GM20431 (cell line): Measurements from ENCODE around the gene SPC24.
"Not testable (repeated sequence)": the region's sequence is repeated elsewhere in the genome, so short reads cannot be mapped to it uniquely, and the experiment has no call there.

Source experiments
- in situ Hi-C: fragments of 300-500 bp; cut with MseI, MboI; formaldehyde crosslinking; loops from one replicate; pipeline ENCODE4 v1.15.0; 2020; ENCODE audit warnings: low sequenced_read_pairs; ENCODE audit not compliant: unreplicated experiment

SPC24 gene

DNA sequence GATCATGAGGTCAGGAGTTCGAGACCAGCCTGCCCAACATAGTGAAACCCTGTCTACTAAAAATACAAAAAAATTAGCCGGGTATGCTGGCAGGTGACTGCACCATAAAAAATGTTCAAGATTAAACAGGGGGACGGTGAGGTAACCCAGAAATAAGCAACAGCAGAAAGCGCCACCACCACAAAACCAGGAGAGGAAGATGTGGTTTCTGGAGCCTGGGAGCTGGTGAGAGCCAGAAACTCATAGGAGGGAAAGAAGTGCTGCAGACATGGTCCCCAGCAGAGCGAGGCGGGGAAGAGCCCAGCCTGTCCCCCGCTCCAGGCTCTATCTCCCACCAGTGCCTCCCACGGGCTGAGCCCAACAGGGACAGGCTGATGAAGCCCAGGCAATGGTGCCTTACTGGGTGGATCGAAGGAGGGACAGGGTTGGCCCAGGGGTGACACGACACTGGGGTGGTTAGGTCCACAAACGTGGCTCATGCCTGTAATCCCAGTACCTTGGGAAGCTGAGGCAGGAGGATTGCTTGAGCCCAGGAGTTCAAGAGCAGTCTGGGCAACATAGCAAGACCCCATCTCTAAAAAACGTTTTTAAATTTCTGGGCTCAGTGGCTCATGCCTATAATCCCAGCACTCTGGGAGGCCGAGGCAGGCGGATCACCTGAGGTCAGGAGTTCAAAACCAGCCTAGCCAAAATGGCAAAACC, 19.0 kb downstream of the SPC24 start:
- in situ Hi-C loops, result no loop called here

DNA sequence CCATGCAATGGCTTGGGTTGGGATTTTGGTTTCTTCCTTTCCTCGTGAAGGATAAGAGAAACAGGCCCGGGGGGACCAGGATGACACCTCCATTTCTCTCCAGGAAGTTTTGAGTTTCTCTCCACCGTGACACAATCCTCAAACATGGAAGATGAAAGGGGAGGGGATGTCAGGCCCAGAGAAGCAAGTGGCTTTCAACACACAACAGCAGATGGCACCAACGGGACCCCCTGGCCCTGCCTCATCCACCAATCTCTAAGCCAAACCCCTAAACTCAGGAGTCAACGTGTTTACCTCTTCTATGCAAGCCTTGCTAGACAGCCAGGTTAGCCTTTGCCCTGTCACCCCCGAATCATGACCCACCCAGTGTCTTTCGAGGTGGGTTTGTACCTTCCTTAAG, 24.1 kb downstream of the SPC24 start:
- in situ Hi-C loops, result no loop called here

DNA sequence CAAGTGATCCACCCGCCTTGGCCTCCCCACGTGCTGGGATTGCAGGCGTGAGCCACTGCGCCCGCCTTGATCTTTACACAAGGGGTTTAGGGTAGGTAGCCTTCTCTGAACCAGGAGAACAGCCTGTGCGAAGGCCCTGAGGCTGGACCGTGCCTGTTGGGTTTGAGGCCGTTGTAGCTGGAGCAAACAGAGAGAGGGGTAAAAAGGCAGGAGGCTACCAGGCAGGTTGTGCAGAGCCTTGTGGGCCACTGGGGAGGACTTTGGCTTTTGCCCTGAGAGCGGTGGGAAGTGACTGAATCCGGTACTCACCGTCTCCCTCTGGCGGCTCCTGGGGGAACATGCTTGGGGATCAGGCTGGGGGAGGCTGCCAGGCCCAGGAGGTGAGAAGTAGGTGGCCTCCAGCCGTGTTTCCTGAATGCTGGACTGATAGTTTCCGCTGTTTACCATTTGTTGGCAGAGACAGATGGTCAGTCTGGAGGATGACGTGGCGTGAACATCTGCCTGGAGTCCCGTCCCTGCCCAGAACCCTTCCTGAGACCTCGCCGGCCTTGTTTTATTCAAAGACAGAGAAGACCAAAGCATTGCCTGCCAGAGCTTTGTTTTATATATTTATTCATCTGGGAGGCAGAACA, 24.6 kb downstream of the SPC24 start:
- in situ Hi-C loops, result no loop called here

DNA sequence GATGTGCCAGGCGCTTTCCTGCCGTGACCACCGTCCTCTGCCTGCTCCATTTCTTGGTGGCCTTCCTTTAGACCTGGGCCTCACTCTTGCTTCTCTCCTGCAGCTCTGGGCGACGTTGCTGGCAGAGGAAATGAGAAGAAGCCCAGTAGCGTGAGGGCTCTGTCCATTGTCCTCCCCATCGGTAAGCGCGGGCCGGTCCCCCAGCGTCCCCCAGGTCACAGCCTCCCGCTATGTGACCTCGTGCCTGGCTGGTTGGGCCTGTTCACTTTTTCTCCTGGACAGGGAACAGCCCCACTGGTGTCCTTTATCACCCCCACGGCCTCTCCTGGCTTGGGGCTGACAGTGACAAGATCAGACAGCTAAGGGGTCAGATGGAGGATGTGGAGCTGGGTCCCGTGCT, 27.7 kb downstream of the SPC24 start:
- in situ Hi-C loops, result loop anchor here (10.0 kb wide), 1 partner anchor 93 kb away; no protein-coding TSS in a partner anchor

DNA sequence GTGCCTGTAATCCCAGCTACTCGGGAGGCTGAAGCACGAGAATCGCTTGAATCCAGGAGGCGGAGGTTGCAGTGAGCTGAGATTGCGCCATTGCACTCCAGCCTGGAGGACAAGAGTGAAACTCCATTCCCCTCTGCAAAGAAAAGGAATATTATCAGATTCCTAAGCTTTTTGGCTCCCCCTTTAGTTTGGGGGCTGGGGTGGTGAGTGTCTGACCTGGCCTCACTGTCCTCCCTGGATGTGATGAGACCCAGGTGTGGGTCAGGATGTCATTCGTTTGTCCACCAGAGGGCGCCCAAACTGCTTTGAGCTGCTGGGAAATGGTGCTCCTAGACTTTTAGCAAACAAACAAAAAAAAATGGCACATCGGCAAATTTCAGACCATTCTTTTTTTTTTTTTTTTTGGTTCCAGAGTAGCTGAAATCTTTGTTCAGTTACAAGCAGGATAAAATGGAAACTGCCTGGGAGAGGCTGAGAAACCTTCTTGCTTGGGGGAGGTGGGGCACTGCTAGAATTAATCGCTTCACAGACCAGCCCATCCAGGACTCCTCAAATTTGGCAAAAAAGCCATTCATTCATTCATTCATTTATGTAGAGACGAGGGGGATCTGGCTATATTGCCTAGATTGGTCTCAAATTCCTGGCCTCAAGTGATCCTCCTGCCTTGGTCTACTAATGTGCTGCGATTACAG, 29.4 kb downstream of the SPC24 start:
- in situ Hi-C loops, result loop anchor here (10.0 kb wide), 1 partner anchor 91 kb away; no protein-coding TSS in a partner anchor

DNA sequence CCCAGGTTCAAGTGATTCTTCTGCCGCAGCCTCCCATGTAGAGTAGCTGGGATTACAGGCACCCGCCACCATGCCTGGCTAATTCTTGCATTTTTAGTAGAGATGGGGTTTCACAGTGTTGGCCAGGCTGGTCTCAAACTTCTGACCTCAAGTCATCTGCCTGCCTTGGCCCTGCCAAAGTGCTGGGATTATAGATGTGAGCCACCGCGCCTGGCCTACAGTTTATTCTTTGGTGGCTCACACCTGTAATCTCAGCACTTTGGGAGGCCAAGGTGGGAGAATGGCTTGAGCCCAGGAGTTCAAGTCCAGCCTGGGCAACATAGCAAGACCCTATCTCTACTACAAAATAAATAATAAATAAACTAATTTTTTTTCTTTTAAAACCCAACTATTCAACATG, 31.4 kb downstream of the SPC24 start:
- in situ Hi-C loops, result loop anchor here (10.0 kb wide), 1 partner anchor 89 kb away; no protein-coding TSS in a partner anchor

DNA sequence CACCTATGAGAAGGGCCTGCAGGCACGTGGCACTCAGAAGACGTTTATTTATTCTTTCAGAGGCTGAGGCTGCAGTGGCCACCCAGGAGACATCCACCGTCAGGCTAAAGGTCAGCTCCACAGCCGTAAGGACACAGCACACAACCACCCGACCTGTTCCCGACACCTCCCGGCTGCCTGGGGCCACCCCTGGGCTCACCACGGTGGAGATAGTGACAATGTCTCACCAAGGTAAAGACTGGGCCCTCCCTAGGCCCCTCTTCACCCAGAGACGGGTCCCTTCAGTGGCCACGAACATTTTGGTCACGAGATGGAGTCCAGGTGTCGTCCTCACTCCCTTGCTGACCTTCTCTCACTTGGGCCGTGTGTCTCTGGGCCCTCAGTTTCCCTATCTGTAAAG, 32.5 kb downstream of the SPC24 start:
- in situ Hi-C loops, result loop anchor here (10.0 kb wide), 1 partner anchor 88 kb away; no protein-coding TSS in a partner anchor

DNA sequence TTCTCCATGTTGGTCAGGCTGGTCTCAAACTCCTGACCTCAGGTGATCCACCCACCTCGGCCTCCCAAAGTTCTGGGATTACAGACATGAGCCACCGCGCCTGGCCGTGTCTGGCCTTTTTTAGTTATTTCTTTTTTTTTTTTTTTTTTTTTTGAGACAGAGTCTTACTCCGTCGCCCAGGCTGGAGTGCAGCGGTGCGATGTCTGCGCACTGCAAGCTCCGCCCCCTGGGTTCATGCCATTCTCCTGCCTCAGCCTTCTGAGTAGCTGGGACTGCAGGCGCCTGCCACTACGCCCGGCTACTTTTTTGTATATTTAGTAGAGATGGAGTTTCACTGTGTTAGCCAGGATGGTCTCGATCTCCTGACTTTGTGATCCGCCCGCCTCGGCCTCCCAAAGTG, 33.6 kb downstream of the SPC24 start:
- in situ Hi-C loops, result loop anchor here (10.0 kb wide), 1 partner anchor 87 kb away; no protein-coding TSS in a partner anchor

DNA sequence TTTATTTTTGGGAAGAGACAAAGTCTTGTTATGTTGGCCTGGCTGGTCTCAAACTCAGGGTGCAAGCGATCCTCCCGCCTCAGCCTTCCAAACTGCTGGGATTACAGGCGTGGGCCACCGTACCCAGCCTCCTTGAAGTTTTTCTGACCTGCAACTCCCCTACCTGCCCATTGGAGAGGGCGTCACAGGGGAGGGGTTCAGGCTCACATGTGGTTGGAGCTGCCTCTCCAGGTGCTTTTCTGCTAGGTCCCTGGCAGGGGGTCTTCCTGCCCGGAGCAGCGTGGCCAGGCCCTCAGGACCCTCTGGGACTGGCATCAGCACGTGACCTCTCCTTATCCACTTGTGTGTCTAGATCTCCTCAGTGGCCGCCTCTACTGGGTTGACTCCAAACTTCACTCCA, 39.1 kb downstream of the SPC24 start:
- in situ Hi-C loops, result no loop called here

DNA sequence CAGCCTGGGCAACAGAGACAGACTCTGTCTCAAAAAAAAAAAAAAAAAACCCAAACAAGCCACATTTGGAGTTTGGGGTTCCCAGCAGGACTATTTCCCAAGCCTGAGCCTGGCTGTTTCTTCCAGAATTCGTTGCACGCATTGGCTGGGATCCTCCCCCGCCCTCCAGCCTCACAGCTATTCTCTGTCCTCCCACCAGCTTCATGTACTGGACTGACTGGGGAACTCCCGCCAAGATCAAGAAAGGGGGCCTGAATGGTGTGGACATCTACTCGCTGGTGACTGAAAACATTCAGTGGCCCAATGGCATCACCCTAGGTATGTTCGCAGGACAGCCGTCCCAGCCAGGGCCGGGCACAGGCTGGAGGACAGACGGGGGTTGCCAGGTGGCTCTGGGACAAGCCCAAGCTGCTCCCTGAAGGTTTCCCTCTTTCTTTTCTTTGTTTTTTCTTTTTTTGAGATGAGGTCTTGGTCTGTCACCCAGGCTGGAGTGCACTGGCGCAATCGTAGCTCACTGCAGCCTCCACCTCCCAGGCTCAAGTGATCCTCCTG, 39.6 kb downstream of the SPC24 start:
- in situ Hi-C loops, result no loop called here

DNA sequence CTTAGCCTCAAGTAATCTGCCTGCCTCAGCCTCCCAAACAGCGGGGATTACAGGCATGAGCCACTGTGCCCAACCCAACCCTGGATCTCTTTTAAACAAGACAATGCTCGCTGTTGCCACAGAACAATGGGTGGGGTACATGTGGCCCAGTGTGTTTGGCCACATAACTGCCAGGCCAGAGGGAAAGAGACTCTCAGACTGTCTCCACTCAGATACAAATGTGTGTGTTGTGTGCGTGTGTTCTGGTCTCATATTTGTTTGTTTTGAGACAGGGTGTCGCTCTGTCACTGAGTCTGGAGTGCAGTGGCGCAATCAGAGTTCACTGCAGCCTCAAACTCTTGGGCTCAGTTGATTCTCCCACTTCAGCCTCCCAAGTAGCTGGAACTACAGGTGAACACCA, 40.5 kb downstream of the SPC24 start:
- in situ Hi-C loops, result no loop called here

DNA sequence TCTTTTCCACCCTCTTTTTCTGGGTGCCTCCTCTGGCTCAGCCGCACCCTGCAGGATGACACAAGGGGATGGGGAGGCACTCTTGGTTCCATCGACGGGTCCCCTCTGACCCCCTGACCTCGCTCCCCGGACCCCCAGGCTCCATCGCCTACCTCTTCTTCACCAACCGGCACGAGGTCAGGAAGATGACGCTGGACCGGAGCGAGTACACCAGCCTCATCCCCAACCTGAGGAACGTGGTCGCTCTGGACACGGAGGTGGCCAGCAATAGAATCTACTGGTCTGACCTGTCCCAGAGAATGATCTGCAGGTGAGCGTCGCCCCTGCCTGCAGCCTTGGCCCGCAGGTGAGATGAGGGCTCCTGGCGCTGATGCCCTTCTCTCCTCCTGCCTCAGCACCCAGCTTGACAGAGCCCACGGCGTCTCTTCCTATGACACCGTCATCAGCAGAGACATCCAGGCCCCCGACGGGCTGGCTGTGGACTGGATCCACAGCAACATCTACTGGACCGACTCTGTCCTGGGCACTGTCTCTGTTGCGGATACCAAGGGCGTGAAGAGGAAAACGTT, 42.4 kb downstream of the SPC24 start:
- in situ Hi-C loops, result no loop called here

DNA sequence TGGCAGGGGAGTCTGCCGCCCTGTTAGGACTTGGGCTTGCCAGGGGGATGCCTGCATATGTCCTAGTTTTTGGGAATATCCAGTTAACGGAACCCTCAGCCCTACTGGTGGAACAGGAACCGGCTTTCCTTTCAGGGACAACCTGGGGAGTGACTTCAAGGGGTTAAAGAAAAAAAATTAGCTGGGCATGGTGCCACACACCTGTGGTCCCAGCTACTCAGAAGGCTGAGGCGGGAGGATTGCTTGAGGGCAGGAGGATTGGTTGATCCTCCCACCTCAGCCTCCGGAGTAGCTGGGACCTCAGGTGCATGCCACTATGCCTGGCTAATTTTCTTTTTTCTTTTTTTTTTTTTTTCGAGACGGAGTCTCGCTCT, 43.8 kb downstream of the SPC24 start:
- in situ Hi-C loops, result no loop called here

DNA sequence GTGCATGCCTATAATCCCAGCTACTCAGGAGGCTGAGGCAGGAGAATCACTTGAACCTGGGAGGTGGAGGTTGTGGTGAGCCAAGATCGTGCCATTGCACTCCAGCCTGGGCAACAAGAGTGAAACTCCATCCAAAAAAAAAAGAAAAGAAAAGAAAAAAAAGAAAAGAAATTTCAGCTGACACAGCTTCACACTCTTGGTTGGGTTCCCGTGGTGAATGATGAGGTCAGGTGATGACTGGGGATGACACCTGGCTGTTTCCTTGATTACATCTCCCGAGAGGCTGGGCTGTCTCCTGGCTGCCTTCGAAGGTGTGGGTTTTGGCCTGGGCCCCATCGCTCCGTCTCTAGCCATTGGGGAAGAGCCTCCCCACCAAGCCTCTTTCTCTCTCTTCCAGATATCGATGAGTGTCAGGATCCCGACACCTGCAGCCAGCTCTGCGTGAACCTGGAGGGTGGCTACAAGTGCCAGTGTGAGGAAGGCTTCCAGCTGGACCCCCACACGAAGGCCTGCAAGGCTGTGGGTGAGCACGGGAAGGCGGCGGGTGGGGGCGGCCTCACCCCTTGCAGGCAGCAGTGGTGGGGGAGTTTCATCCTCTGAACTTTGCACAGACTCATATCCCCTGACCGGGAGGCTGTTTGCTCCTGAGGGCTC, 44.3 kb downstream of the SPC24 start:
- in situ Hi-C loops, result no loop called here

DNA sequence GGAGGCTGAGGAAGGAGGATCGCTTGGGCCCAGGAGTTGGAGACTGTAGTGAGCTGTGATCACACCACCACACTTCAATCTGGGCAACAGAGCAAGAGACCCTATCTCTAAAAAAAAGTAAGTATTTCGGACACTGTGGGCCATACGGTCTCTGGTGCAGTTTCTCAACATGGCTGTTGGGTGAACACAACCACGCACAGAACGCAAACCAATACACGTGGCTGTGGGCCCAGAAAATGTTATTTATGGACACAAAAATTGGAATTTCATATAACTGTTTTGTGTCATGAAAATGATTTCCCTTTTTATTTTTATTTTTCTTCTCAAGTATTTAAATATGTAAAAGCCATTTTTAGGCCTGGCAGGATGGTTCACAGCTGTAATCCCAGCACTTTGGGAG, 46.8 kb downstream of the SPC24 start:
- in situ Hi-C loops, result no loop called here

DNA sequence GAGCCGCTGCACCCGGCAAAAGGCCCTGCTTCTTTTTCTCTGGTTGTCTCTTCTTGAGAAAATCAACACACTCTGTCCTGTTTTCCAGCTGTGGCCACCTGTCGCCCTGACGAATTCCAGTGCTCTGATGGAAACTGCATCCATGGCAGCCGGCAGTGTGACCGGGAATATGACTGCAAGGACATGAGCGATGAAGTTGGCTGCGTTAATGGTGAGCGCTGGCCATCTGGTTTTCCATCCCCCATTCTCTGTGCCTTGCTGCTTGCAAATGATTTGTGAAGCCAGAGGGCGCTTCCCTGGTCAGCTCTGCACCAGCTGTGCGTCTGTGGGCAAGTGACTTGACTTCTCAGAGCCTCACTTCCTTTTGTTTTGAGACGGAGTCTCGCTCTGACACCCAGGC, 49.1 kb downstream of the SPC24 start:
- in situ Hi-C loops, result no loop called here

DNA sequence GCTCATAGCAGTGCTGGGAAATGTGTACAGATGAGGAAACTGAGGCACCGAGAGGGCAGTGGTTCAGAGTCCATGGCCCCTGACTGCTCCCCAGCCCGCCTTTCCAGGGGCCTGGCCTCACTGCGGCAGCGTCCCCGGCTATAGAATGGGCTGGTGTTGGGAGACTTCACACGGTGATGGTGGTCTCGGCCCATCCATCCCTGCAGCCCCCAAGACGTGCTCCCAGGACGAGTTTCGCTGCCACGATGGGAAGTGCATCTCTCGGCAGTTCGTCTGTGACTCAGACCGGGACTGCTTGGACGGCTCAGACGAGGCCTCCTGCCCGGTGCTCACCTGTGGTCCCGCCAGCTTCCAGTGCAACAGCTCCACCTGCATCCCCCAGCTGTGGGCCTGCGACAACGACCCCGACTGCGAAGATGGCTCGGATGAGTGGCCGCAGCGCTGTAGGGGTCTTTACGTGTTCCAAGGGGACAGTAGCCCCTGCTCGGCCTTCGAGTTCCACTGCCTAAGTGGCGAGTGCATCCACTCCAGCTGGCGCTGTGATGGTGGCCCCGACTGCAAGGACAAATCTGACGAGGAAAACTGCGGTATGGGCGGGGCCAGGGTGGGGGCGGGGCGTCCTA, 50.5 kb downstream of the SPC24 start:
- in situ Hi-C loops, result no loop called here

DNA sequence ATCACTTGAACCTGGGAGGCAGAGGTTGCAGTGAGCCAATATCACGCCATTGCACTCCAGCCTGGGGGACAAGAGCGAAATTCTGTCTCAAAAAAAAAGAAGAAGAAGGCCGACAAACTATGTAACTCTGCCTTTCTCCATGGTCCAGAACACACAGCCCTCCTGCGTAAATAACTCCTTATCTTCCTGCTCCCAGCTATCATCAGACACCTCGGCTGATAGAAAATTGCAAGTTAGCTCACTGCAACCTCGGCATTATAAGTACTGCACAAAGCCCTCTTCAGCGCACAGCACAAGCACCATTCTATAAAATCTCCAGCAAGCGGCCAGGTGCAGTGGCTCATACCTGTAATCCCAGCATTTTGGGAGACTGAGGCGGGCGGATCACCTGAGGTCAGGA, 51.9 kb downstream of the SPC24 start:
- in situ Hi-C loops, result not testable (repeated sequence)

DNA sequence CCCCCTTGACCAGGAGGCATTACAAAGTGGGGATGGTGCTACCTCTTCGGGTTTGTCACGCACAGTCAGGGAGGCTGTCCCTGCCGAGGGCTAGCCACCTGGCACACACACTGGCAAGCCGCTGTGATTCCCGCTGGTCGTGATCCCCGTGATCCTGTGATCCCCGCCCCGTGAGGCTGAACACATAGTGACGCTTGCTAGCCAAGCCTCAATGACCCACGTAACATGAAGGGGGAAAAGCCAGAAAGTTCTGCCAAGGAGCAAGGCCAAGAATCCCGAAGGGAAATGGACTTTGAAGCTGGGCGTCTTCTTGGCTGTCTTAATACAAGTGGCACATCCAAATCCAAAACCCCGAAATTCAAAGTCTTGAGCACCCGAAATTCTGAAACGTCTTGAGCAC, 52.6 kb downstream of the SPC24 start:
- in situ Hi-C loops, result no loop called here

DNA sequence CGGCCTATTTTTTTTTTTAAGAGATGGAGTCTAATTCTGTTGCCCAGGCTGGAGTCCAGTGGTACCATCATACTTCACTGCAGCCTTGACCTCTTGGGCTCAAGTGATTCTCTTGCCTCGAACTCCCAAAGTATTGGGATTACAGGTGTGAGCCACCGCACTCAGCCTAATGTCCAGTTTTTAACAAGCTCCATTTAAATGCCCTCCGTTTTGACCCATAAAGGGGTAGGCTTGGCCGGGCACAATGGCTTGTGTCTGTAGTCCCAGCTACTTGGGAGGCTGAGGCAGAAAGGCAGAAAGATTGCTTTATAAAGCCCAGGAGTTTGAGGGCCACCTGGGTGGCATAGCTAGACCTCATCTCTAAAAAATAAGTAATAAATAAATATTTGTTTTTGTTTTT, 54.5 kb downstream of the SPC24 start:
- in situ Hi-C loops, result no loop called here
